GM13977 (cell line): Measurements from ENCODE around the gene GALNT1.

ENCODE experiments used
- DNase-seq: peaks from one replicate; pipeline ENCODE4 v3.0.0; 2012; ENCODE audit warnings: low spot score
- in situ Hi-C: fragments of 300-500 bp; cut with MboI; formaldehyde crosslinking; loops from one replicate; pipeline ENCODE4 v1.12.0; 2022; ENCODE audit warnings: low sequenced_read_pairs, low pct_unique_long_range_greater_than_20kb, mixed read lengths, inconsistent platforms; ENCODE audit not compliant: unreplicated experiment
- TF ChIP-seq, protein P1 (sequence below): IDR thresholded peaks from 2 replicates; pipeline ENCODE4 v1.5.1; 2012; ENCODE audit warnings: mild to moderate bottlenecking, control low read depth; ENCODE audit not compliant: insufficient read depth; ENCODE audit errors: extremely low read depth, missing control alignments

Gene GALNT1

DNA sequence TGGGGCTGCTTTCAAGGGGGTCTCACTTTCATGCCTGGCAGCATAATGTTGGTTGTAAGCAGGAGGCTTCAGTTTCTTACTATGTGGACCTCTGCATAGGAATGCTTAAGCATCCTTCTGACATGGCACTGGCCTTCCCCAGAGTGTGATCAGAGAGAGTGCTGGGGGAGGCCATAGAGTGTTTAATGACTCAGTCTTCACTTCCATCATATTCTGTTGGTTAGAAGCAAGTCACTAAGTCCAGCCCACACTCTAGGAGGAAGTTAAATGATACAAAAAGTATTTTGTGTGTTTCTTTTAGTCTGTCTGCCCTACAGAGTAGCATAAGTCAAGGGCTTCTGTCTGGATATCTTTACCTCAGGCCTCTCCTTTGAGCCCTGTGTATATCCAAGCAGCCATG lies 64.9 kb downstream of the GALNT1 start:
- no peak for DNase-seq
- in situ Hi-C loops = no loop called here
- TF ChIP-seq, protein P1, sequence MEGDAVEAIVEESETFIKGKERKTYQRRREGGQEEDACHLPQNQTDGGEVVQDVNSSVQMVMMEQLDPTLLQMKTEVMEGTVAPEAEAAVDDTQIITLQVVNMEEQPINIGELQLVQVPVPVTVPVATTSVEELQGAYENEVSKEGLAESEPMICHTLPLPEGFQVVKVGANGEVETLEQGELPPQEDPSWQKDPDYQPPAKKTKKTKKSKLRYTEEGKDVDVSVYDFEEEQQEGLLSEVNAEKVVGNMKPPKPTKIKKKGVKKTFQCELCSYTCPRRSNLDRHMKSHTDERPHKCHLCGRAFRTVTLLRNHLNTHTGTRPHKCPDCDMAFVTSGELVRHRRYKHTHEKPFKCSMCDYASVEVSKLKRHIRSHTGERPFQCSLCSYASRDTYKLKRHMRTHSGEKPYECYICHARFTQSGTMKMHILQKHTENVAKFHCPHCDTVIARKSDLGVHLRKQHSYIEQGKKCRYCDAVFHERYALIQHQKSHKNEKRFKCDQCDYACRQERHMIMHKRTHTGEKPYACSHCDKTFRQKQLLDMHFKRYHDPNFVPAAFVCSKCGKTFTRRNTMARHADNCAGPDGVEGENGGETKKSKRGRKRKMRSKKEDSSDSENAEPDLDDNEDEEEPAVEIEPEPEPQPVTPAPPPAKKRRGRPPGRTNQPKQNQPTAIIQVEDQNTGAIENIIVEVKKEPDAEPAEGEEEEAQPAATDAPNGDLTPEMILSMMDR = no peak

DNA sequence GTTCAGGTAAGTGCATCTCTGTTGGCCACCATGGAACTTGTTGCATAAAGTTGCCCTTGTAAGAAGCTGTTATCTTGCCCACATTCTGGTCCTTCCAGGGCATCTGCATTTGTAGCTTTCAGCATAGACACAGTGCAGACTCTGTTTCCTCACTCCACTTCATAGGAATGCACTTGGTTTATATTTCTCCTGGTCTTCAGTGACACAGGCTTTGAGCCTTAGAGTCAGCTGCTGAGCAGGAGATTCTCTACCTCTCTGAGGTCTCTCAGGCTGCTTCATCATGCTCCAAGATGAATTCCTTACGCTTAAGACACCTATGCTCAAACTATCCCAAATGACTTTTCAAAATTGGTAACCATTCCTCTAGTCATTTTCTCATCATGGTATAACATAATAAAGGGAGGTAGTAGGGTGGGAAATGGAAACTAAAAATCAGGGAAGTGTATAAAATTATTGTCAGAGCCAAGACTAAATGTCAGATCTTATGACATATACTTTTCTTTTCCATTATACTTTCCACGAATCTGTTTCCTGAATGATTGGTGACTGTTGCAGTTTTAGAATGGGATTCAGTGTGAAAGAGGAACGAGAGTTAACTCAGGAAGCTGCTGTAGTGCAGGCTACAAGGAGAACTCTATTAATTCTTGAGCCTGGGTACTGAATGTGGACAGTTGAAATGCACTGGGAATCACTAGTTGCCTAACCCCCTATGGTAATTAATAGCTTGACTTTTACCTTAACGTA lies 72.0 kb downstream of the GALNT1 start:
- DNase-seq = no peak
- TF ChIP-seq, protein P1 = no peak
- in situ Hi-C loops = no loop called here

DNA sequence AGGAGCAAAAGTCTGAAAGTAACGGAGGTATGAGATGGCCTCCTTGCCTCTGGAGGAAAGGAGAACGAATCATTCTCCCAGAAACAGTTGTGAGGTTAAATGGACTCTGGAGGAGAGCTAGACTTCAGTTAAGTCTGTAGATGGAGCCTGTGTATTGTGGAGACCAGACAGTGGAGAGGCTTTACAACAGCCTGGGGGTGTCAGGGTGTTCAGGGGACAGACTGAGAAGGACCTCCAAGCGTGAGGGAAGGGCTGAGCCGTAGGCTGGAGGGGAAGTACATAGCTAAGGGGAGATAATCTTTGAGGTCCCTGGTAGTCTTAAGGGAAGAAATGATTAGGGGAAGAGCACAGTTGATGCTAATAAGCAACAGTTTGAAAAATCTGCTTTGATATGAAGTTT lies 76.6 kb downstream of the GALNT1 start:
- TF ChIP-seq, protein P1 = no peak
- no peak for DNase-seq

DNA sequence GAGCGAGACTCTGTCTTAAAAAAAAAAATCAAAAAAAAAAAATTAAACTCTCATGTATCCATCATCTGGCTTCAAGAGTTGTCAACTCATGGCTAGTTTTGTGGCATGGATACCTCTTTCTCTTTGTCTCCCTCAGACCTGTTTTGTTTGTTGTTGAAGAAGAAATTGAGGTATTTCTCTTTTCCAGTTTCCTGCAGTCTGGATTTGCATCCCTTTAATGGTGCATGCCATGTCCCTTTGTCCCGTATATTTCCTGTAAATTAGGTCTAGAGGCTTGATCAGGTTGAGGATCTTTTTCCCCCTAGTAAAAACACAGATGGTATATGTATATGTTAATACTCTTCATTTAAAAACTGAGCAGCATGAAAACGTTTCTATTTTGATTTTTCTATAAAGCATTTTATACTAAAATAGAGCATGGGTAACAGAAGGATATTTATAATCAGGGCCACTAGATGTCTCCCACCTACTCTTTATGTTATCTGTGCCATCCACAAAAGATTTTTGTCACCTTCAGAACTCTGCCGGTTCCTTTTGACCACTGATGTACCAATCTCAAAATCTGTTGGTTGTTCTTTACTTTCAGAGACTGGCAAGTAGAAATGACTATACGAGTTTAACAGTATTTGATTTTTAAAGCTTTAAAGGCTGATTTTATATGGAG lies 80.1 kb downstream of the GALNT1 start:
- DNase-seq = peak; percentile 18
- in situ Hi-C loops = no loop called here
- TF ChIP-seq, protein P1 = peak; percentile 27

More for the DNA sequence above, 76.6 kb downstream of the GALNT1 start:
- in situ Hi-C loops = no loop called here

DNA sequence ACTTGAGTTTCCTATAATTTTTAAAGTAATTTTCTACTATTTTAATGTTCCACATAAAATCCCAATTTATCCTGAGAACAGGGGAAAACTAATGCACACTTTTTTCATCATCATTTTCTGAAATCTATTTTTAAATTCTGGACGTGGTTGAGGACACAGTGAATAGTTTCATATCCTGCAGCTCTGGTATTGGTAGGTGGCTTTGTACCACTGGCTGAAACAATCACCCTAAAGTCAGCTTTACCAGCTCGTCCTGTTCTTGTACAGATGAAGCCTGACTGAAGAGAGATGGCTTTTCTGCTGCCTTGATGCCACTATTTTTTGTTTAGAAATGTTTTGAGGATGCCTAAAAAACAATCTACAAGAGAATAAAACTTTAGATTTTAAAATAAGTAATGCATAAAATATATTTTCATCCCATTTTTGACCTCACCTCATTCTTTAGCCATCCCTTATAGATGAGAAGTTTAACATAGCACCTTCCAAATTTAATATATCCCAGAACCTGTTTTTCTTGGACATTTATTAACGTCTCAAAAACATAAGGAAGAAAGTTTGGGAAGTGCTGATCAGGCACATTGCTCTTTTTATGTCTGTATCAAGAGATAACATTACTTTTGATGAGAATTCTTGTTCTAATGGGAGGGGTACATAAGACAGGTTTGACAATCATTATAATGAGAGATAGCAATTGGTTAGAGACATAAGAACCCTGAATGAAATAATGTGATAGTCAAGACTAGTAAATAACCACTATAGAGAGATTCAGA lies 80.9 kb downstream of the GALNT1 start:
- in situ Hi-C loops = no loop called here
- peak; percentile 4 for DNase-seq
- TF ChIP-seq, protein P1 = no peak

DNA sequence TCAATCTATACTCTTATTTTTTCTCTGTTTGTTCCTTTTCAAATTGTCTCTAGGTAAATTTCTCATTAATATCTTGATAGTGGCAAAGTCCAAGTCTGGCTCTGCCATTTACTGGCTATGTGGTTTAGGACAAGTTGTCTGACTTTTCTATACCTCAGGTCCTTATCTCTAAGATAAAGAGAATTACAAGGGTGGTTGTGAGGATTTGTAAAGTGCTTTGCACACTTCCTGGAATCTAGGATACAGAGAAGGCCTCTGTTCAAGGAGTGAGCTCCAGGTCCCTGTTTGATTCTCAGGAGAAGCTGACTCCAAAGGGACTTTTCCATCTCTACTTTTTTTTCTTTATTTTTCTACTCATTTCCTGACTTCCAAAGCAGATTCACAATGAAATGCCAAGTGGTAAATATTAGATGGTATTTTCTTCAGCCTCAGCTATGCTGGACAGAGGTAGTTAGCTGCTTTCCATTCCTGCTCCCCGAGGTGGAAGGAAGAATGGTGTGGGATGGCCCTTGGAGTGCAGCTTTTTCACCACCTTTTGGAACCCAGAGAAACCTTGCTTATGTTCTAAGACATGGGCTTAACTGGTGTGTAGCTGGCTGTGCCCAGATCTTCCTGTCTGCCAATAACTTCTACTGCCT lies 90.5 kb downstream of the GALNT1 start:
- in situ Hi-C loops = no loop called here

More for the DNA sequence above, 90.5 kb downstream of the GALNT1 start:
- DNase-seq = no peak
- TF ChIP-seq, protein P1 = no peak
